ENCODE measurements around the gene ORAI2.

ORAI2 gene

GRCh38 chr7:102413091-102413490 is 20.3 kb upstream of the ORAI2 start:
- TF ChIP-seq CTCF (IDR thresholded peaks at IDR 0.05; ENCODE audit: control insufficient read depth, insufficient read depth, low read depth, low read length, missing control alignments), result no peak
- DNase-seq (ENCODE audit: low read depth), result no peak
- no peak overlapping the region for H3K4me3 ChIP-seq (ENCODE audit: control insufficient read depth, low read depth, low read length)

GRCh38 chr7:102413611-102414010 is 19.8 kb upstream of the ORAI2 start:
- no peak for DNase-seq (ENCODE audit: low read depth)
- TF ChIP-seq CTCF (IDR thresholded peaks at IDR 0.05; ENCODE audit: control insufficient read depth, insufficient read depth, low read depth, low read length, missing control alignments), result no peak
- no peak overlapping the region for H3K4me3 ChIP-seq (ENCODE audit: control insufficient read depth, low read depth, low read length)

GRCh38 chr7:102415685-102416225 is 17.6 kb upstream of the ORAI2 start:
- no peak for DNase-seq (ENCODE audit: low read depth)
- no peak overlapping the region for H3K4me3 ChIP-seq (ENCODE audit: control insufficient read depth, low read depth, low read length)
- no peak for TF ChIP-seq CTCF (IDR thresholded peaks at IDR 0.05; ENCODE audit: control insufficient read depth, insufficient read depth, low read depth, low read length, missing control alignments)

- TF ChIP-seq CTCF (IDR thresholded peaks at IDR 0.05; ENCODE audit: control insufficient read depth, insufficient read depth, low read depth, low read length, missing control alignments), result no peak
- no peak overlapping the region for H3K4me3 ChIP-seq (ENCODE audit: control insufficient read depth, low read depth, low read length)
- DNase-seq (ENCODE audit: low read depth), result no peak
Observed at GRCh38 chr7:102416406-102416805, 17.0 kb upstream of the ORAI2 start.

GRCh38 chr7:102417105-102417504 is 16.3 kb upstream of the ORAI2 start:
- DNase-seq (ENCODE audit: low read depth), result no peak
- no peak overlapping the region for H3K4me3 ChIP-seq (ENCODE audit: control insufficient read depth, low read depth, low read length)
- TF ChIP-seq CTCF (IDR thresholded peaks at IDR 0.05; ENCODE audit: control insufficient read depth, insufficient read depth, low read depth, low read length, missing control alignments), result no peak

- no peak for TF ChIP-seq CTCF (IDR thresholded peaks at IDR 0.05; ENCODE audit: control insufficient read depth, insufficient read depth, low read depth, low read length, missing control alignments)
- DNase-seq (ENCODE audit: low read depth), result no peak
- H3K4me3 ChIP-seq (ENCODE audit: control insufficient read depth, low read depth, low read length), result no peak overlapping the region
Observed at GRCh38 chr7:102418592-102418991, 14.8 kb upstream of the ORAI2 start.
